Endometrium (tissue), 2 donors: ENCODE measurements around the gene KATNB1.

Experiments used
- FAIRE-seq: peaks from 2 replicates; lab custom pipeline; 2012; peaks lifted over from hg19 to GRCh38; lab: Jason Lieb, UNC
- donor health status: control.
- donor health status: control.

Gene KATNB1

GRCh38 chr16:57756424-57757325, 21.1 kb downstream of the KATNB1 start:
- FAIRE-seq, result no peak

GRCh38 chr16:57757326-57757786, 21.8 kb downstream of the KATNB1 start:
- FAIRE-seq, result no peak

GRCh38 chr16:57757883-57758282, 22.3 kb downstream of the KATNB1 start:
- no peak for FAIRE-seq

- no peak for FAIRE-seq
Measured at GRCh38 chr16:57758331-57759117, 23.0 kb downstream of the KATNB1 start.

- no peak for FAIRE-seq
Measured at GRCh38 chr16:57759131-57759530, 23.6 kb downstream of the KATNB1 start.

GRCh38 chr16:57759541-57760356, 24.2 kb downstream of the KATNB1 start:
- no peak for FAIRE-seq

GRCh38 chr16:57760357-57761160, 25.0 kb downstream of the KATNB1 start:
- FAIRE-seq, result no peak

- FAIRE-seq, result no peak
Measured at GRCh38 chr16:57761301-57761700, 25.7 kb downstream of the KATNB1 start.

GRCh38 chr16:57761957-57762356, 26.4 kb downstream of the KATNB1 start:
- no peak for FAIRE-seq

- no peak for FAIRE-seq
Measured at GRCh38 chr16:57762365-57763040, 26.9 kb downstream of the KATNB1 start.

GRCh38 chr16:57763285-57764005, 27.9 kb downstream of the KATNB1 start:
- FAIRE-seq, result no peak

- FAIRE-seq, result no peak
Measured at GRCh38 chr16:57764006-57764340, 28.4 kb downstream of the KATNB1 start.

GRCh38 chr16:57764341-57765159, 29.0 kb downstream of the KATNB1 start:
- FAIRE-seq, result no peak

- no peak for FAIRE-seq
Measured at GRCh38 chr16:57765160-57765728, 29.7 kb downstream of the KATNB1 start.

- no peak for FAIRE-seq
Measured at GRCh38 chr16:57766714-57767348, 31.3 kb downstream of the KATNB1 start.

GRCh38 chr16:57769541-57770145, 34.1 kb downstream of the KATNB1 start:
- no peak for FAIRE-seq

GRCh38 chr16:57770361-57770760, 34.8 kb downstream of the KATNB1 start:
- no peak for FAIRE-seq
